IMR-90 (cell line): ENCODE measurements around the gene USH2A. TPM values are rescaled to one million over a fixed set of nuclear protein-coding genes. Genes with fewer than 3 reads are reported as not detected.
A peak's percentile ranks its signal among the peaks of the same experiment; 100 is the strongest.

Source experiments
- ATAC-seq: fragments of 200-7000 bp; cut with Tn5 transposase; 2 replicates; pipeline ENCODE4 v1.9.1; 2020; ENCODE audit warnings: low read depth, mild to moderate bottlenecking, moderate library complexity
- BruUV-seq: library from RNA; stranded (reverse); fragments of 400-500 nt; replicated peaks from 2 replicates; lab custom pipeline; 2021; lab: Mats Ljungman, UMichigan
- CTCF ChIA-PET: fragments of 300-600 bp; formaldehyde crosslinking; extraction: SDS; loops from one replicate; lab custom pipeline; 2021; ENCODE audit warnings: antibody characterized with exemption; lab: Yijun Ruan, JAX
- POLR2A ChIA-PET: fragments of 300-600 bp; sonication (Branson Sonifier 250); formaldehyde crosslinking; loops from one replicate; lab custom pipeline; 2022; ENCODE audit warnings: antibody characterized with exemption; ENCODE audit not compliant: unreplicated experiment; lab: Charles Lee
- DNase-seq: peaks from one replicate; pipeline ENCODE4 v3.0.0; 2013
- H2AFZ ChIP-seq: replicated peaks from 2 replicates; pipeline ENCODE3; 2013; ENCODE audit warnings: low read length, mild to moderate bottlenecking; ENCODE audit not compliant: poor library complexity
- H2AK5ac ChIP-seq: 2 replicates; pipeline ENCODE4 v1.6.1; 2013; ENCODE audit warnings: low read depth, low read length, inconsistent platforms
- H2AK9ac ChIP-seq: replicated peaks from 2 replicates; pipeline ENCODE3; 2013; ENCODE audit warnings: mild to moderate bottlenecking, low read depth, low read length, moderate library complexity; ENCODE audit not compliant: poor library complexity
- H2BK120ac ChIP-seq: 2 replicates; pipeline ENCODE4 v1.6.1; 2013; ENCODE audit warnings: low read depth, low read length, inconsistent platforms
- H2BK15ac ChIP-seq: 3 replicates; pipeline ENCODE4 v1.6.1; 2013; ENCODE audit warnings: low read depth, low read length, inconsistent platforms
- H2BK20ac ChIP-seq: 2 replicates; pipeline ENCODE4 v1.6.1; 2013; ENCODE audit warnings: low read depth, mild to moderate bottlenecking, inconsistent platforms, low read length, moderate library complexity
- H2BK5ac ChIP-seq: 2 replicates; pipeline ENCODE4 v1.6.1; 2013; ENCODE audit warnings: mild to moderate bottlenecking, low read depth, low read length, inconsistent platforms; ENCODE audit not compliant: poor library complexity, severe bottlenecking
- H3K14ac ChIP-seq: replicated peaks from 2 replicates; pipeline ENCODE4 v1.6.1; 2013; ENCODE audit warnings: low read depth, low read length, inconsistent platforms
- H3K18ac ChIP-seq: 2 replicates; pipeline ENCODE4 v1.6.1; 2013; ENCODE audit warnings: low read depth, low read length, control low read depth
- H3K23ac ChIP-seq: 2 replicates; pipeline ENCODE4 v1.6.1; 2013; ENCODE audit warnings: low read depth, low read length, inconsistent platforms
- H3K27ac ChIP-seq: 2 replicates; pipeline ENCODE4 v1.5.1; 2013; ENCODE audit warnings: mild to moderate bottlenecking, control low read depth, low read length; ENCODE audit not compliant: insufficient read depth
- H3K27me3 ChIP-seq: 2 replicates; pipeline ENCODE4 v1.6.1; 2013; ENCODE audit warnings: low read length; ENCODE audit not compliant: control insufficient read depth, insufficient read depth
- H3K36me3 ChIP-seq: 2 replicates; pipeline ENCODE4 v1.6.1; 2013; ENCODE audit warnings: low read length, mixed read lengths; ENCODE audit not compliant: control insufficient read depth, insufficient read depth
- H3K4ac ChIP-seq: 2 replicates; pipeline ENCODE4 v1.6.1; 2013; ENCODE audit warnings: low read depth, low read length, inconsistent platforms
- H3K4me1 ChIP-seq: 2 replicates; pipeline ENCODE4 v1.6.1; 2013; ENCODE audit warnings: low read length, mixed read lengths; ENCODE audit not compliant: control insufficient read depth, insufficient read depth
- H3K4me2 ChIP-seq: 2 replicates; pipeline ENCODE4 v1.6.1; 2013; ENCODE audit warnings: low read depth, mild to moderate bottlenecking, control low read depth, low read length, moderate library complexity
- H3K4me3 ChIP-seq: 2 replicates; pipeline ENCODE4 v1.5.1; 2013; ENCODE audit warnings: low read depth, mild to moderate bottlenecking, control low read depth, low read length, moderate library complexity; ENCODE audit not compliant: insufficient read depth
- H3K56ac ChIP-seq: 2 replicates; pipeline ENCODE4 v1.6.1; 2013; ENCODE audit warnings: low read length, inconsistent platforms; ENCODE audit not compliant: insufficient read depth; ENCODE audit errors: extremely low read depth
- H3K79me1 ChIP-seq, 2 experiments: 2 replicates each; pipeline ENCODE4 v1.6.1; 2013; ENCODE audit warnings: low read length in 2 of 2, inconsistent platforms in 1 of 2, low read depth in 1 of 2
- H3K9ac ChIP-seq: 2 replicates; pipeline ENCODE4 v1.6.1; 2013; ENCODE audit warnings: low read depth, low read length, control low read depth
- H3K9me1 ChIP-seq: 2 replicates; pipeline ENCODE4 v1.6.1; 2013; ENCODE audit warnings: low read length, inconsistent platforms; ENCODE audit not compliant: insufficient read depth
- H3K9me3 ChIP-seq: 2 replicates; pipeline ENCODE4 v1.6.1; 2013; ENCODE audit warnings: low read length; ENCODE audit not compliant: control insufficient read depth, insufficient read depth
- H4K20me1 ChIP-seq: 2 replicates; pipeline ENCODE4 v1.6.1; 2013; ENCODE audit warnings: low read length, inconsistent platforms; ENCODE audit not compliant: insufficient read depth
- H4K5ac ChIP-seq: 2 replicates; pipeline ENCODE4 v1.6.1; 2013; ENCODE audit warnings: mild to moderate bottlenecking, low read depth, low read length, control low read depth
- H4K8ac ChIP-seq, 2 experiments: 2 replicates each; pipeline ENCODE4 v1.6.1; 2013; ENCODE audit warnings: low read depth in 2 of 2, low read length in 2 of 2, control low read depth in 1 of 2, inconsistent platforms in 1 of 2
- H4K91ac ChIP-seq: 2 replicates; pipeline ENCODE4 v1.6.1; 2013; ENCODE audit warnings: low read depth, low read length, inconsistent platforms; ENCODE audit not compliant: insufficient read depth
- CHD1 ChIP-seq: IDR thresholded peaks from 2 replicates; pipeline ENCODE4 v1.6.1; 2012; ENCODE audit warnings: low read depth, low read length, improper control_type of control experiment
- CTCF ChIP-seq: conservative IDR thresholded peaks from 2 replicates; pipeline ENCODE4 v1.5.1; 2012; ENCODE audit warnings: mild to moderate bottlenecking, low read depth, low read length, improper control_type of control experiment
- FOS ChIP-seq: fragments of 150-350 bp; IDR thresholded peaks from 2 replicates; pipeline ENCODE4 v1.6.1; 2016; ENCODE audit warnings: low read depth, low read length
- MXI1 ChIP-seq: IDR thresholded peaks from 2 replicates; pipeline ENCODE4 v1.6.1; 2012; ENCODE audit warnings: low read depth, mild to moderate bottlenecking, low read length, moderate library complexity, borderline replicate concordance
- WGBS, 2 experiments: methylation state at CpG; one replicate each; pipeline versions ENCODE4 v1.1.5 to v1.1.7; 2013; ENCODE audit warnings: missing lambda C conversion rate in 2 of 2; ENCODE audit not compliant: insufficient read length in 1 of 2; ENCODE audit errors: extremely low coverage in 2 of 2; 5-methylcytosine and 5-hydroxymethylcytosine counted together
- dilution Hi-C: fragments of 300-500 bp; cut with HindIII; formaldehyde crosslinking; loops from one replicate; pipeline ENCODE4 v1.14.3; 2018; ENCODE audit warnings: low sequenced_read_pairs; ENCODE audit not compliant: unreplicated experiment
- in situ Hi-C: fragments of 300-500 bp; cut with MboI; formaldehyde crosslinking; loops from 3 replicates; pipeline ENCODE4 v1.14.3; 2019; ENCODE audit warnings: low sequenced_read_pairs, inconsistent platforms, mixed read lengths
- intact Hi-C: fragments of 100-400 bp; cut with micrococcal nuclease; formaldehyde crosslinking; loops from 2 replicates; pipeline ENCODE4 v1.10.0; 2022
- polyA plus RNA-seq, 3 experiments: library from polyadenylated mRNA; depleted of rRNA; stranded (reverse); fragments of >200 nt; gene quantifications; 2 replicates each; pipeline ENCODE4 v1.2.3, GENCODE V29; 2012; ENCODE audit warnings: low replicate concordance in 1 of 3
- total RNA-seq: library from RNA; depleted of rRNA; stranded (reverse); fragments of >200 nt; gene quantifications from 2 replicates; pipeline ENCODE4 v1.2.3, GENCODE V29; 2012

The USH2A gene
- total and polyA plus RNA-seq, 2 of the 4 experiments (the other 2 are of a cell fraction) = under 0.01 to 0.02 TPM

DNA sequence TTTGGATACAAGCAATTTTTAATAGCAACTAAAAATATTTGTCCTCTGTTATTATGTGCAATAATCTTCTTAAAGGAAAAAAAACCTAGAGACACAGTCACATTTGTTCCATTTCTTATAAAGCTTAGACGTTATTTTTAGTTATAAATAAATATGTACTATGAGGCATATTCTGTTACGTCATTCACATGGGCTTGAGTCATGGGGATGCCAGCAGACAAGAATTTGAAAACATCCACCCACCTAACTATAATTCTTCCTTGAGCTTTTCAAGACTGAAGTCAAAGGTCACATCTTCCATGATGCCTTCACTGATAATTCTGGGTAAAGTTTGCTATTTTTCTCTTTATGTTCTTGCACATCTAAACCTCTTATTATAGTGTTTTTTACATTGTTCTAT is 587.3 kb downstream of the USH2A start:
- Histone ChIP-seq H2AFZ (no peak overlapping the region), H3K23ac (no peak overlapping the region), H3K27me3 (no peaks in the 10 kb centered on the region), H3K79me1 (no peaks in the 10 kb centered on the region), H3K14ac (no peak overlapping the region), H4K8ac (no peak overlapping the region), H2BK20ac (no peak overlapping the region), H3K9ac (no peak overlapping the region), H2BK15ac (no peak overlapping the region), H4K5ac (no peak overlapping the region), H3K4me1 (peaks cover 4% of the 10 kb centered on the region; the same call in 1 of the 2 replicates), H3K18ac (no peak overlapping the region), H3K4me3 (no peak overlapping the region), H3K4ac (no peak overlapping the region), H4K20me1 (no peaks in the 10 kb centered on the region), H3K4me2 (no peak overlapping the region), H3K9me1 (no peaks in the 10 kb centered on the region), H4K91ac (no peak overlapping the region), H2BK120ac (no peak overlapping the region), H3K9me3 (no peaks in the 10 kb centered on the region), H2BK5ac (peak overlapping the region; percentile 85), H3K36me3 (no peaks in the 10 kb centered on the region), H2AK5ac (no peak overlapping the region), H3K56ac (no peak overlapping the region; the same call in 1 of the 2 replicates), H2AK9ac (no peak overlapping the region), H3K27ac (no peak overlapping the region)
- intact Hi-C loops (no loop called here), in situ Hi-C loops (loop anchor here (25.0 kb wide), 1 partner anchor 901 kb away; no protein-coding TSS in a partner anchor), dilution Hi-C loops (no loop called here)
- ATAC-seq (peak; percentile 53), DNase-seq (peak; percentile 90)
- TF ChIP-seq CTCF (no peak), FOS (peak; percentile 65), MXI1 (no peak), CHD1 (no peak)
- POLR2A ChIA-PET = no interaction called here
- no TSS peak for BruUV-seq
- CTCF ChIA-PET = interaction anchor here (0.9 kb wide), 1 partner anchor 10 kb away, joined by 3 read pairs; no protein-coding TSS in a partner anchor
- no CpG with 5 or more reads among the region's 2 CpGs for WGBS, 2 experiments
